Measurements from ENCODE around the gene KHNYN.
"Not testable (repeated sequence)": the region's sequence is repeated elsewhere in the genome, so short reads cannot be mapped to it uniquely, and the experiment has no call there.

Gene KHNYN

GRCh38 chr14:24475261-24475660 lies 45.5 kb downstream of the KHNYN start:
- no peak for DNase-seq (ENCODE audit: low read depth)

GRCh38 chr14:24479999-24480398 lies 50.2 kb downstream of the KHNYN start:
- not testable (repeated sequence) for DNase-seq (ENCODE audit: low read depth)

DNA sequence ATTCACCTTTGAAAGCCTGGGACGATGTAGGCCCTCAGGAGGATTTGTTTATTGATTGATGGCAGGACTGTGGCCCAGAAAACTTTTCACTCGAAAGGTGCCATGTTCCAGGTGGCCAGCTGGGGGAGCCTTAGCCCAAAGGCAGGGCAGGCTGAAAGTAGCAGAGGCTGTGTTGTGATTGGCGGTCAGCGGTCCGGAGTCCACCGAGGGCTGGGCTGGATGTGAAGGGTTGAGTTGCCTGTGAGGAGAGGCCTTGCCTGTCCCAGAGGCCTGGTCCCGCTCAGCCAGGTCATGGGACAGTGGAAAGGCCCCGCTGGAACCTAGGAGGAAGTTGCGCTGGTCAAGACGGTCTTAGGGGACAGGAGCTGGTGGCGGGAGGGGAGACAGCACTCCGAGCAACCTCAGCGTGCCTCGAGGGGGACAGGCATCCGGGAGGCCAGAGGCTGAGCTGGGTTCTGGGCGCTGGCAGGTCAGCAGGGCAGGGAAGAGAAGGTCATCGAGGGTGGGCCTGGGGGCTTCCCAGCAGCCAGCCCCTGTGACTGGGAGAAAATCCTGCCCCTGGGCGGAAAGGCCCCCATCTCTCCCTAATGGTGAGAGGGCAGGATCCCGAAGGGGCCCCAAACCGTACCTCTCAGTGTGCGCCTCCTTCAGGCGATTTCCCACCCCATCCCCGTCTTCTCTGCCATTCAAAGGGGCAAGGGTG lies 52.0 kb downstream of the KHNYN start:
- no peak for DNase-seq (ENCODE audit: low read depth)

DNA sequence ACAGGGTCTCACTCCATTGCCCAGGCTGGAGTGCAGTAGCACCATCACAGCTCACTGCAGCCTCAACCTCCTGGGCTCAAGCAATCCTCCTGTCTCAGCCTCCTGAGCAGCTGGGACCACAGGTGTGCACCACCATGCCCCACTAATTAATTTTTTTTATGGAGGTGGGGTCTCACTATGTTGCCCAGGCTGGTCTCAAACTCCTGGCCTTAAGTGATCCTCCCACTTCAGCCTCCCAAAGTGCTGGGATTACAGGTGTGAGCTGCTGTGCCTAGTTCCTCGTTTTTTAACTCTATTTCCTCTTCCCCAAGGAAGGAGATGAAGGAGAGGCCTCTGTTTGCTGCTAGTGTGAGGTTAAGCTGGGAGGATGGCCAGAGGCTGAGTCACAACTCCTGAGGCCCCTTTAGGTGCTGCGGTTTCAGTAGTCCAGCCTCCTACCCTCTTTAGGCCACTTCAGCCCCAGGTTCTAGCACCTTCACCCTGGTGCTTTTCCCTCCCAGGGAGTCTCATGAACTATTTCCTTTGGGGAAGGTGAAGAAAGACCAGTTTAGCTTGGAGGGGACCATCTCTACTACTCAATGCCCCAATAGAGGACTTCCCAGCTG lies 53.0 kb downstream of the KHNYN start:
- not testable (repeated sequence) for DNase-seq (ENCODE audit: low read depth)

DNA sequence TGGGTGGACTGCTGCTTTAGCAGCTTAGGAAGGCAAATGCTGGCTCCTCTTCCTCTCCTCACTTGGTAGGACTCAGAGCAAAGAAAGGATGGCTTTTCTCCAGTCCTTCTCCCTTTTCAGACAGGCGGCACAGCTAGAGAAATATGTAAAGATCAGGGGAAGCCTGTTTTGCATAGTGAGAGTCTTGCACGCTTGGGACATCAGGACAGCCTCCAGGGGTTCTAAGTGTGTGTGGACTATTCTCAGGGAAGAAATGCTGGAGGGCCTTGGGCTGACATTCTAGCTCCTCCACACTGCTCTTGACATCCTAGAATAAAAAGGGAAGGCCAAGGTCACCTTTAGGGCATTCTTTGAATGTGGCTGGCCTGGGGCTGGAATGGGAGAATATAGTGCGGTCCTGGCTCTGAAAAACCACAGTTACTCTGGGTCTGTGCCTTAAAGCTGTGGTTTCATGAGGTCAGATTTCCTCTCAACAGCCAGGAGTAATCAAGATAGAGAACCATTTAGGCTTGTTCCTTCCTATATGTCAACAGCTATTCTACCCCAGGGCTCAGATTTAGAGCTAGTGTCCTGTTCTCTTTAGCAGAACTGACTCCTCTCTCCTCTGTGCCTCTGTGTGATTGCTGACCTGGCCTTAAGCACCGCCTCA lies 54.0 kb downstream of the KHNYN start:
- no peak for DNase-seq (ENCODE audit: low read depth)

Data from non-pigmented ciliary epithelial cell (primary cell).